Measurements from ENCODE around the gene CARMIL1.

CARMIL1 gene

DNA sequence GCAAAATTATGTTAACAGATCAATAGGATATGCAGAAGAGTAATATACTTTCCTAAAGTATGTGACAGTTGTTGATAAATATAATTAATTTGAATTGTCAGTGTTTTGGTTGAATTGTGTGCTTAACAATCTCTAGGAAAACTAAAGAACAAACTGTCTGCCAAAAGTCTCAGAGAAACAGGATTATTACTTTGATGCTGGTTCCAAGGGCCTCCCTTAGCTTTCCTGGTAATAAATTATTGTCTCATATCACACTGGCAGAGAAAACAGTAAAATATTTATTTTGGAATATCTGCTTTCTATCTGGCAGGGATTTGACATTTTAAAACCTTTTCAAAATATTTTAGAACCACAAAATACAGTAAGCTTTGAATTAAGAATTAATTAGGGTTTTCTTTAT lies 40.1 kb upstream of the CARMIL1 start:
- Histone ChIP-seq H3K36me3 (no peaks in the 10 kb centered on the region), H3K9me3 (ENCODE audit: severe bottlenecking) (peaks cover 2% of the 10 kb centered on the region), H3K27me3 (ENCODE audit: insufficient read depth, low read depth, severe bottlenecking) (no peaks in the 10 kb centered on the region), H3K4me3 (ENCODE audit: low read depth, low read length) (no peak overlapping the region), H3K27ac (no peak overlapping the region)
- DNase-seq = no peak
- TF ChIP-seq, protein P1, sequence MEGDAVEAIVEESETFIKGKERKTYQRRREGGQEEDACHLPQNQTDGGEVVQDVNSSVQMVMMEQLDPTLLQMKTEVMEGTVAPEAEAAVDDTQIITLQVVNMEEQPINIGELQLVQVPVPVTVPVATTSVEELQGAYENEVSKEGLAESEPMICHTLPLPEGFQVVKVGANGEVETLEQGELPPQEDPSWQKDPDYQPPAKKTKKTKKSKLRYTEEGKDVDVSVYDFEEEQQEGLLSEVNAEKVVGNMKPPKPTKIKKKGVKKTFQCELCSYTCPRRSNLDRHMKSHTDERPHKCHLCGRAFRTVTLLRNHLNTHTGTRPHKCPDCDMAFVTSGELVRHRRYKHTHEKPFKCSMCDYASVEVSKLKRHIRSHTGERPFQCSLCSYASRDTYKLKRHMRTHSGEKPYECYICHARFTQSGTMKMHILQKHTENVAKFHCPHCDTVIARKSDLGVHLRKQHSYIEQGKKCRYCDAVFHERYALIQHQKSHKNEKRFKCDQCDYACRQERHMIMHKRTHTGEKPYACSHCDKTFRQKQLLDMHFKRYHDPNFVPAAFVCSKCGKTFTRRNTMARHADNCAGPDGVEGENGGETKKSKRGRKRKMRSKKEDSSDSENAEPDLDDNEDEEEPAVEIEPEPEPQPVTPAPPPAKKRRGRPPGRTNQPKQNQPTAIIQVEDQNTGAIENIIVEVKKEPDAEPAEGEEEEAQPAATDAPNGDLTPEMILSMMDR (IDR thresholded peaks at IDR 0.05; ENCODE audit: low read depth, low read length) = no peak

DNA sequence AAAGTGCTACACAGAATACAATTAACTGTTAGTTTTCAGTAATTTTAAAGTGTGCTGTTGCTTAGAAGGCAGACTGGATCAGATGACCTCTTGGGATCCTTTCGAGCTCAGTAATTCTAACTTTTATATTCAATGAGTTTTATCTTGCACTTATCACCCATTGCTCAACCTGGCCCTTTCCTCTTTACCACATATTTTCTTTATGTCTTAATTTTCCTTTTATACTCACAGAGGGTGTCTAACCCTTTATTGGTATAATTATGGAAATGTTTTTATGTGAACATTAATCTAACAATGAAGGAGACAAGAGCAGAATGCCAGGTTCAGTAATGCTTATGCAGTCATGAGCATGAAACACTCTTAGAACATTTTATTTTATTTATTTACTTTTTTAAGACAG lies 39.7 kb upstream of the CARMIL1 start:
- TF ChIP-seq, protein P1 (IDR thresholded peaks at IDR 0.05; ENCODE audit: low read depth, low read length) = no peak
- no peak for DNase-seq
- Histone ChIP-seq H3K27ac (no peak overlapping the region), H3K4me3 (ENCODE audit: low read depth, low read length) (no peak overlapping the region), H3K27me3 (ENCODE audit: insufficient read depth, low read depth, severe bottlenecking) (no peaks in the 10 kb centered on the region), H3K36me3 (no peaks in the 10 kb centered on the region), H3K9me3 (ENCODE audit: severe bottlenecking) (peaks cover 2% of the 10 kb centered on the region)

DNA sequence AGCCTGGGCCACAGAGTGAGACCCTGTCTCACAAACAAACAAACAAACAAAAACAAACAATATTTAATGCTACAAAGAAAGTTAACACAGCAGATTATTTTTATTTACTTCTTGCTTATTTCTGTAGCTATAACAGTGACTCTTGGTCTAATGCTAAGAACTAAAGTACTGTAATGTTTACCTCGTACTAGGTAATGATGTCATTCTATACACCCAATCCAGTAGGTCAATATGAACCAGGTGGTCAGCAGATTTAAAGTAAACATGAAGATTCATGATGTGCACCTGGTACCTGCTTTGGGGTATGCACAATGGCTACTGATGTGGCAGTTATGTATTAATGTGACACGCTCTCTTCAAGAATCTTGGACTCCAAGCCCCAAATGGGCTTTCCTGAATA lies 36.6 kb upstream of the CARMIL1 start:
- DNase-seq = no peak
- H3K9me3 ChIP-seq (ENCODE audit: severe bottlenecking) = peaks cover 2% of the 10 kb centered on the region
- no peak overlapping the region for H3K27ac ChIP-seq
- H3K27me3 ChIP-seq (ENCODE audit: insufficient read depth, low read depth, severe bottlenecking) = no peaks in the 10 kb centered on the region
- H3K36me3 ChIP-seq = no peaks in the 10 kb centered on the region
- H3K4me3 ChIP-seq (ENCODE audit: low read depth, low read length) = no peak overlapping the region
- TF ChIP-seq, protein P1 (IDR thresholded peaks at IDR 0.05; ENCODE audit: low read depth, low read length) = no peak

DNA sequence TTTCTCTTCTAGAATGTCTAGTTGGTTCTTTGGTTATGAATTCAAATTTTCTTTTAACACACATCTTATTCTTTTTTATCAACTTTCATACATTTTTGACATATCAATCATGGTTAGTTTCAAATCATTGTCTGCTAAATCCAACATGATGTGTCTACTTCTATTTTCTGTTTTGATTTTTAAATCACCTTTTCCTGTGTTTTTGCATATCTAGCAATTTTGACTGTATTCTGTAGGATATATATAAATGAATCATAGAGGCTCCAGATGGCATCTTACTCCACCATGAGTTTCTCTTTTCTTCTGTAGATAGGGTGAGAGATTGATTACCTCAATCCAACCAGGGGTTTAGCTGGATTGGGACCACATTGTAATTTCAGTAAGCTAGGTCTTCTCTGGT lies 34.3 kb upstream of the CARMIL1 start:
- TF ChIP-seq, protein P1 (IDR thresholded peaks at IDR 0.05; ENCODE audit: low read depth, low read length) = no peak
- peaks cover 2% of the 10 kb centered on the region for H3K9me3 ChIP-seq (ENCODE audit: severe bottlenecking)

DNA sequence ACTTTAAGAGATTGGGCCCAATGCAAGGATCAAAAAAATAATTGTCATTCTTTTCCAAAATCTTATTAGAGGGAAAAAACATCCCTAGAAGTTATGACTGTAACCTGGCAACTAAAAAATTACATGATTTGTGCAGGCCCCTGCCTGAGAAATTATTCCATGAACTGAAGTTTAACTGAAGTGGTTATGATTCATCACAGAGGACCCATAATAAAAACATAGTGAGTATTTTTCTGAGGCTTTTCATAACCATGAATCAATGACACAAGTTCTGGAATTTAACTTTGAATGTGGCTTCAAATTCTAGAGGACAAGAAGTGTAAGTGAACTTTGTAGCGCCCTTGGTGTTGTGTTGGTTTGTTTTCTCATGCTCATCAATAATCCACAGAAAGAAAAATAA lies 31.1 kb upstream of the CARMIL1 start:
- no peak overlapping the region for H3K4me3 ChIP-seq (ENCODE audit: low read depth, low read length)
- H3K9me3 ChIP-seq (ENCODE audit: severe bottlenecking) = no peaks in the 10 kb centered on the region
- no peak overlapping the region for H3K27ac ChIP-seq
- no peaks in the 10 kb centered on the region for H3K27me3 ChIP-seq (ENCODE audit: insufficient read depth, low read depth, severe bottlenecking)
- TF ChIP-seq, protein P1 (IDR thresholded peaks at IDR 0.05; ENCODE audit: low read depth, low read length) = no peak
- H3K36me3 ChIP-seq = no peaks in the 10 kb centered on the region
- DNase-seq = no peak

More for the DNA sequence above, 34.3 kb upstream of the CARMIL1 start:
- Histone ChIP-seq H3K36me3 (no peaks in the 10 kb centered on the region), H3K4me3 (ENCODE audit: low read depth, low read length) (no peak overlapping the region), H3K27ac (no peak overlapping the region), H3K27me3 (ENCODE audit: insufficient read depth, low read depth, severe bottlenecking) (no peaks in the 10 kb centered on the region)
- DNase-seq = no peak

DNA sequence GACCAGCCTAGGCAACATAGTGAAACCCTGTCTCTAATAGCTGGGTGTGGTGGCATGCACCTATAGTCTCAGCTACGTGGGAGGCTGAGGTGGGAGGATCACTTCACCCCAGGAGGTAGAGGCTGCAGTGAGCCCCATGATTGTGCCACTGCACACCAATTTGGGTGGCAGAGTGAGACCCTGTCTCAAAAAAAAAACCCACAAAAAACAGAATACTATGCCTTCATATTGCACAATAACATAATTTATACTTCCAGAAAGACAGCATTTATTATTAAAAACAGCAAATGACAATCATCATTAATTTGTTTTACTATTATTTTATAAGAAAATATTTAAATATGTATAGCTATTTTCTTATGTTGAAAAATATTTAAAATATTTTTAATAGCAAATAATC lies 30.0 kb upstream of the CARMIL1 start:
- no peak overlapping the region for H3K27ac ChIP-seq
- no peaks in the 10 kb centered on the region for H3K27me3 ChIP-seq (ENCODE audit: insufficient read depth, low read depth, severe bottlenecking)
- H3K9me3 ChIP-seq (ENCODE audit: severe bottlenecking) = no peaks in the 10 kb centered on the region
- no peak for DNase-seq
- H3K4me3 ChIP-seq (ENCODE audit: low read depth, low read length) = no peak overlapping the region
- H3K36me3 ChIP-seq = no peaks in the 10 kb centered on the region
- TF ChIP-seq, protein P1 (IDR thresholded peaks at IDR 0.05; ENCODE audit: low read depth, low read length) = no peak
